ENCODE results near the gene SLC44A1.

Gene SLC44A1

GRCh38 chr9:105437704-105438103 is 193.3 kb downstream of the SLC44A1 start:
- Histone ChIP-seq H3K9ac (ENCODE audit: insufficient read length, low read depth) (no peak overlapping the region), H3K4me1 (ENCODE audit: insufficient read depth, insufficient read length) (no peaks in the 10 kb centered on the region), H3K36me3 (ENCODE audit: insufficient read depth, insufficient read length, low read length) (no peaks in the 10 kb centered on the region), H3K9me3 (ENCODE audit: insufficient read depth, low read length) (peaks cover 12% of the 10 kb centered on the region; the same call in 1 of the 2 replicates), H3K27me3 (ENCODE audit: insufficient read depth, insufficient read length) (no peaks in the 10 kb centered on the region), H3K4me3 (ENCODE audit: insufficient read length, low read depth) (no peak overlapping the region)
- DNase-seq (ENCODE audit: low read depth, low spot score): no peak
- TF ChIP-seq ZNF274 (IDR thresholded peaks at IDR 0.05; ENCODE audit: low read depth, low read length) (no peak), SUZ12 (IDR thresholded peaks at IDR 0.05; ENCODE audit: extremely low read depth, insufficient read depth, insufficient read length) (no peak), YY1 (IDR thresholded peaks at IDR 0.05; ENCODE audit: insufficient read depth, insufficient read length) (no peak)

DNA sequence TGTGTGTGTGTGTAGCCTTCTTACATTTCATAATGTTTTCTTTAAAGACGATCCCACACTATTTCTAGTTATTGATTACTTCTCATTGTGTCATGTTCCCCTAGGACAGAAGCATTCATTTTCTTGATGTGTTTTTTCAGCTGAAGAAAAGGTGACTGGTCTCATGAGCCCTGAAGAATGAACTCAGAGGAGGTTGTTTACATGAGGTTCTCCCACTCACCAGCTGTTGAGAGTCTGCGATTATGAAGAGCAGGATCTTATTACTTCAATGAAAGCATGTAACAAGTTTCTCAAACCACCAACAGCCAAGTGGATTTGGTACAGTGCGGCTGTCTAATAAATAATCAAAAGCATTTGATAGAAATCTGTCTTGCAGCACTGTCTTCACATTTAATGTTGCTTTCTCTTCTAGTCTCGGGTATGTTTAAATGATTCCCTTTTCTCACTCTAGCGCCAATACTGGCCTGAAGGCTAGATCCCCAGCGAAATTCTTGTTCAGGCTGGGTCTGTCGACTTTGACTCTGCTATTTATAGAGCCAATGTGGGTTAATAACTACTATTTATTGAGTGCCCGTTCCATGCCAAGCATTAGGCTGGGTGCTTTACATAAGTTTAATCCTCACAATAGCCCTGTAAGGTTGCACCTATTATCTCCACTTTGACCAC is 193.8 kb downstream of the SLC44A1 start:
- Histone ChIP-seq H3K9me3 (ENCODE audit: insufficient read depth, low read length) (peaks cover 12% of the 10 kb centered on the region; the same call in 1 of the 2 replicates), H3K4me3 (ENCODE audit: insufficient read length, low read depth) (no peak overlapping the region), H3K27me3 (ENCODE audit: insufficient read depth, insufficient read length) (no peaks in the 10 kb centered on the region), H3K36me3 (ENCODE audit: insufficient read depth, insufficient read length, low read length) (no peaks in the 10 kb centered on the region), H3K9ac (ENCODE audit: insufficient read length, low read depth) (no peak overlapping the region), H3K4me1 (ENCODE audit: insufficient read depth, insufficient read length) (no peaks in the 10 kb centered on the region)
- no peak for DNase-seq (ENCODE audit: low read depth, low spot score)
- no peak for TF ChIP-seq ZNF274 (IDR thresholded peaks at IDR 0.05; ENCODE audit: low read depth, low read length)
- TF ChIP-seq YY1 (IDR thresholded peaks at IDR 0.05; ENCODE audit: insufficient read depth, insufficient read length): no peak
- no peak for TF ChIP-seq SUZ12 (IDR thresholded peaks at IDR 0.05; ENCODE audit: extremely low read depth, insufficient read depth, insufficient read length)

- TF ChIP-seq SUZ12 (IDR thresholded peaks at IDR 0.05; ENCODE audit: extremely low read depth, insufficient read depth, insufficient read length) (no peak), ZNF274 (IDR thresholded peaks at IDR 0.05; ENCODE audit: low read depth, low read length) (no peak), YY1 (IDR thresholded peaks at IDR 0.05; ENCODE audit: insufficient read depth, insufficient read length) (no peak)
- Histone ChIP-seq H3K36me3 (ENCODE audit: insufficient read depth, insufficient read length, low read length) (no peaks in the 10 kb centered on the region), H3K9me3 (ENCODE audit: insufficient read depth, low read length) (peaks cover 12% of the 10 kb centered on the region; the same call in 1 of the 2 replicates)
Observed at GRCh38 chr9:105439428-105439827, 195.0 kb downstream of the SLC44A1 start.

GRCh38 chr9:105441616-105442160 is 197.2 kb downstream of the SLC44A1 start:
- no peak overlapping the region for H3K9ac ChIP-seq (ENCODE audit: insufficient read length, low read depth)
- no peak for TF ChIP-seq ZNF274 (IDR thresholded peaks at IDR 0.05; ENCODE audit: low read depth, low read length)
- TF ChIP-seq YY1 (IDR thresholded peaks at IDR 0.05; ENCODE audit: insufficient read depth, insufficient read length): no peak
- no peak for TF ChIP-seq SUZ12 (IDR thresholded peaks at IDR 0.05; ENCODE audit: extremely low read depth, insufficient read depth, insufficient read length)
- no peak for DNase-seq (ENCODE audit: low read depth, low spot score)
- H3K4me1 ChIP-seq (ENCODE audit: insufficient read depth, insufficient read length): no peaks in the 10 kb centered on the region
- H3K4me3 ChIP-seq (ENCODE audit: insufficient read length, low read depth): no peak overlapping the region
- no peaks in the 10 kb centered on the region for H3K36me3 ChIP-seq (ENCODE audit: insufficient read depth, insufficient read length, low read length)
- no peaks in the 10 kb centered on the region for H3K27me3 ChIP-seq (ENCODE audit: insufficient read depth, insufficient read length)
- H3K9me3 ChIP-seq (ENCODE audit: insufficient read depth, low read length): no peaks in the 10 kb centered on the region

More at GRCh38 chr9:105439428-105439827, 195.0 kb downstream of the SLC44A1 start:
- Histone ChIP-seq H3K4me1 (ENCODE audit: insufficient read depth, insufficient read length) (no peaks in the 10 kb centered on the region), H3K27me3 (ENCODE audit: insufficient read depth, insufficient read length) (no peaks in the 10 kb centered on the region), H3K4me3 (ENCODE audit: insufficient read length, low read depth) (no peak overlapping the region), H3K9ac (ENCODE audit: insufficient read length, low read depth) (no peak overlapping the region)
- DNase-seq (ENCODE audit: low read depth, low spot score): no peak

DNA sequence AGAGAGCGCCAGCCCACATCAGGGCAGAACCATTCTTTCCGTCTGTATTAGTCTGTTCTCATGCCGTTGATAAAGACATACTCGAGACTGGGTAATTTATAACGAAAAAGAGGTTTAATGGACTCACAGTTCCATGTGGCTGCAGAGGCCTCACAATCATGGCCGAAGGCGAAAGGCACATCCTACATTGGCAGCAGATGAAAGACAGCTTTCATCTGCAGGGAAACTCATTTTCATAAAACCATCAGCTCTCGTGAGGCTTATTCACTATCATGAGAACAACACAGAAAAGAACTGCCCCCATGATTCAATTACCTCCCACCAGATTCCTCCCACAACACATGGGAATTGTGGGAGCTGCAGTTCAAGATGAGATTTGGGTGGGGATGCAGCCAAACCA is 198.7 kb downstream of the SLC44A1 start:
- no peak overlapping the region for H3K4me3 ChIP-seq (ENCODE audit: insufficient read length, low read depth)
- H3K9ac ChIP-seq (ENCODE audit: insufficient read length, low read depth): no peak overlapping the region
- no peaks in the 10 kb centered on the region for H3K27me3 ChIP-seq (ENCODE audit: insufficient read depth, insufficient read length)
- H3K9me3 ChIP-seq (ENCODE audit: insufficient read depth, low read length): no peaks in the 10 kb centered on the region
- no peaks in the 10 kb centered on the region for H3K4me1 ChIP-seq (ENCODE audit: insufficient read depth, insufficient read length)
- H3K36me3 ChIP-seq (ENCODE audit: insufficient read depth, insufficient read length, low read length): no peaks in the 10 kb centered on the region
- TF ChIP-seq SUZ12 (IDR thresholded peaks at IDR 0.05; ENCODE audit: extremely low read depth, insufficient read depth, insufficient read length): no peak
- TF ChIP-seq YY1 (IDR thresholded peaks at IDR 0.05; ENCODE audit: insufficient read depth, insufficient read length): no peak
- no peak for TF ChIP-seq ZNF274 (IDR thresholded peaks at IDR 0.05; ENCODE audit: low read depth, low read length)
- no peak for DNase-seq (ENCODE audit: low read depth, low spot score)

GRCh38 chr9:105444130-105444529 is 199.7 kb downstream of the SLC44A1 start:
- no peak for DNase-seq (ENCODE audit: low read depth, low spot score)
- no peaks in the 10 kb centered on the region for H3K4me1 ChIP-seq (ENCODE audit: insufficient read depth, insufficient read length)
- H3K27me3 ChIP-seq (ENCODE audit: insufficient read depth, insufficient read length): no peaks in the 10 kb centered on the region
- H3K9ac ChIP-seq (ENCODE audit: insufficient read length, low read depth): no peak overlapping the region
- H3K4me3 ChIP-seq (ENCODE audit: insufficient read length, low read depth): no peak overlapping the region
- no peaks in the 10 kb centered on the region for H3K9me3 ChIP-seq (ENCODE audit: insufficient read depth, low read length)
- H3K36me3 ChIP-seq (ENCODE audit: insufficient read depth, insufficient read length, low read length): no peaks in the 10 kb centered on the region
- TF ChIP-seq YY1 (IDR thresholded peaks at IDR 0.05; ENCODE audit: insufficient read depth, insufficient read length) (no peak), ZNF274 (IDR thresholded peaks at IDR 0.05; ENCODE audit: low read depth, low read length) (no peak), SUZ12 (IDR thresholded peaks at IDR 0.05; ENCODE audit: extremely low read depth, insufficient read depth, insufficient read length) (no peak)

- DNase-seq (ENCODE audit: low read depth, low spot score): no peak
Observed at GRCh38 chr9:105445203-105445881, 200.9 kb downstream of the SLC44A1 start.

More at GRCh38 chr9:105445203-105445881, 200.9 kb downstream of the SLC44A1 start:
- Histone ChIP-seq H3K9me3 (ENCODE audit: insufficient read depth, low read length) (no peaks in the 10 kb centered on the region), H3K36me3 (ENCODE audit: insufficient read depth, insufficient read length, low read length) (no peaks in the 10 kb centered on the region), H3K4me3 (ENCODE audit: insufficient read length, low read depth) (no peak overlapping the region), H3K27me3 (ENCODE audit: insufficient read depth, insufficient read length) (no peaks in the 10 kb centered on the region), H3K9ac (ENCODE audit: insufficient read length, low read depth) (peak overlapping the region; percentile 6), H3K4me1 (ENCODE audit: insufficient read depth, insufficient read length) (no peaks in the 10 kb centered on the region)
- TF ChIP-seq YY1 (IDR thresholded peaks at IDR 0.05; ENCODE audit: insufficient read depth, insufficient read length) (no peak), SUZ12 (IDR thresholded peaks at IDR 0.05; ENCODE audit: extremely low read depth, insufficient read depth, insufficient read length) (no peak), ZNF274 (IDR thresholded peaks at IDR 0.05; ENCODE audit: low read depth, low read length) (no peak)
